ENCODE data around the gene UEVLD. TPM values are rescaled to one million over a fixed set of nuclear protein-coding genes. Genes with fewer than 3 reads are reported as not detected.

UEVLD gene
- total RNA-seq (2021; ENCODE audit: unreplicated experiment), result 13.7 TPM
- polyA plus RNA-seq (2012), result 4.7 and 9.0 TPM in 2 replicates
- percentile 63 among the genes with signal in this experiment for Bru-seq, nascent RNA
- percentile 68 among the genes with signal in this experiment for BruChase-seq, experiment 1, labeled RNA remaining after a 6-hour chase
- BruChase-seq, experiment 2, labeled RNA remaining after a 2-hour chase, result percentile 64 among the genes with signal in this experiment
- long read RNA-seq, full-length matches to known transcripts, result 21 of 42 reads
- long read RNA-seq, partial matches to known transcripts, result 2 of 42 reads
- long read RNA-seq, other reads (novel, unspliced or antisense), result 19 of 42 reads

DNA sequence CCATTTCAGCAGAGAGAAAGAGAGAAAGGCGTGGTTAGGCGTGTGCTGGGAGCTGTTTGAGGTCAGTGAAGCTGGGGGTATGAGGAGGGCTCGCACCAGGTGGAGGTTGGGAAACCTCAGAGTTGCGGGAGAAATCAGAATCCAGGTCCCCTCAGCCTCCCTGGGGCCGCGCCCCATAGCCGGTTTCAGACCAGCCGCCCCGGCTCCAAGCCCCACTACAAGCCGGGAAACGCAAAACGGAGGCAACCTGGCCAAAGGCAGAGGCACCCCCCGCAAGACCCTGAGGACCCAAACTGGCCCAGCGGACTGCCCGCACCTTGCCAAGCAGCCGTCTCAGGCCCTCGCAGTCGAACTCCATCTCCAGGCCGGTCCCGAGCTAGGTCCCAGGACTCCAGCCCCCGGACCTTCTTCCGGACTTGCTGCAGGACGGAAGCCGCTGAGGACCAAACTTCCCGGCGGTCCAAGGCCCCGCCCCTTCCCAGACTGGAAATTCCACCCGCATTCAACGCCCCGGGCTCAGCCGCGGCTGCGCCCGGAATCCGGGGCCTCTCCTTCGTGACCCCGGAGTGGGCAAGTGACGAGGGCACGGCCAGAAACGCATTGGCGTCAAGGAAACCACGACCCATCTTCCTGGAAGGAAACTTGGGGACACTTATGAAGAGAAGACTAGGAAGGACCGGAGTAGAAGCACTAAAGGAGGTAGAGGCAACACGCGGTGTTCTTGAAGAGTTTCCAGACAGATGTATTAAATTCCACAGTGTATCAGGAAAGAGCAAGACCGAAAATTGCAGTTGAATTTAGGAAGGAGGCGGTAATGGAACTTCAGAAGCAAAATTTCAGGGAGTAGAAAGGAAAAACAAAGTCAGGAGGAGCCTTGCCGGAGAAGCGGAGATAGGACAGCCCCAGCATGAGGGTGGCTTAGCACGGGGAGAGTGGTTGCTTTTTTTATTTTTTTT is at the start of gene UEVLD:
Gene UEVLD (minus strand): TSS at position 438 of the 956 bp plus-strand sequence. CDS start 80 bp downstream, at position 358.
- Histone ChIP-seq H3K9me2 (ENCODE audit: insufficient read depth) (no peaks in the 10 kb centered on the region), H3K4me2 (ENCODE audit: low read length) (peak within 1 kb of the TSS; percentile 76), H3K4me1 (ENCODE audit: control insufficient read depth in 1 of 2, insufficient read depth in 2 of 2, low read length in 2 of 2) (peaks cover 6 to 19% of the 10 kb centered on the region in 2 experiments), H3K27ac (ENCODE audit: low read depth, low read length) (peak within 1 kb of the TSS; percentile 61), H3K9me3 (ENCODE audit: control insufficient read depth in 1 of 2, insufficient read depth in 1 of 2, low read depth in 1 of 2, low read length in 2 of 2) (no peaks in the 10 kb centered on the region), H3K27me3 (ENCODE audit: insufficient read depth, low read length) (no peaks in the 10 kb centered on the region), H3K79me2 (ENCODE audit: insufficient read depth, low read length) (peaks cover 66% of the 10 kb centered on the region), H3K36me3 (ENCODE audit: control insufficient read depth in 1 of 2, insufficient read depth in 2 of 2, low read length in 2 of 2) (no peaks in the 10 kb centered on the region), H4K20me1 (ENCODE audit: insufficient read depth) (no peaks in the 10 kb centered on the region), H3K9ac (ENCODE audit: low read length) (peak within 1 kb of the TSS; percentile 86), H2AFZ (ENCODE audit: low read depth, low read length, poor library complexity, severe bottlenecking) (peak within 1 kb of the TSS; percentile 66), H3K4me3 (replicated peaks in 1 of 2; ENCODE audit: low read depth in 1 of 2, low read length in 2 of 2) (peak within 1 kb of the TSS; percentile 76 to 98)
- peak; percentile 93 for ATAC-seq
- DNase-seq (ENCODE audit: low read depth, low spot score), result peak; percentile 75
- ChIA-PET RAD21 (ENCODE audit: low non-redundant PET in 1 of 2, low total read pairs in 2 of 2, uncharacterized antibody in 2 of 2, unreplicated experiment in 2 of 2) (no interaction called here), CTCF (interaction anchor here (1.5 kb wide), 1 partner anchor 48 kb away, joined by 5 read pairs; no protein-coding TSS in a partner anchor), POLR2A (interaction anchor here (0.7 to 0.8 kb wide), 3 partner anchors 9 to 195 kb away, joined by 3 read pairs; partner anchors contain the start of gene LDHA)
- intact Hi-C loops (cut with micrococcal nuclease), result no loop called here
- BruUV-seq (replicated peaks), result no TSS peak
- TF ChIP-seq EZH2phosphoT487 (IDR thresholded peaks at IDR 0.05; ENCODE audit: borderline replicate concordance), result no peak
- no peak for TF ChIP-seq EZH2 (IDR thresholded peaks at IDR 0.05)
- peak; percentile 19; the same call in 1 of the 2 replicates for TF ChIP-seq RAD21 (IDR thresholded peaks at IDR 0.05; ENCODE audit: low read depth)
- peak; percentile 73 for TF ChIP-seq MAX (IDR thresholded peaks at IDR 0.05)
- TF ChIP-seq ZNF274 (IDR thresholded peaks at IDR 0.05; ENCODE audit: low read depth, low read length), result no peak
- no peak; the same call in 1 of the 2 replicates for TF ChIP-seq CEBPB (IDR thresholded peaks at IDR 0.05; ENCODE audit: low read depth)
- peak; percentile 59 for TF ChIP-seq YY1 (IDR thresholded peaks at IDR 0.05; ENCODE audit: extremely low read depth, insufficient replicate concordance, low read depth, low read length)
- peak; percentile 73 for TF ChIP-seq CBX3 (IDR thresholded peaks at IDR 0.05; ENCODE audit: low read depth)
- TF ChIP-seq POLR2AphosphoS5 (IDR thresholded peaks at IDR 0.05; ENCODE audit: low read depth, low read length), result peak; percentile 95
- no peak for TF ChIP-seq SRF (IDR thresholded peaks at IDR 0.05; ENCODE audit: low read depth)
- TF ChIP-seq, protein P1, sequence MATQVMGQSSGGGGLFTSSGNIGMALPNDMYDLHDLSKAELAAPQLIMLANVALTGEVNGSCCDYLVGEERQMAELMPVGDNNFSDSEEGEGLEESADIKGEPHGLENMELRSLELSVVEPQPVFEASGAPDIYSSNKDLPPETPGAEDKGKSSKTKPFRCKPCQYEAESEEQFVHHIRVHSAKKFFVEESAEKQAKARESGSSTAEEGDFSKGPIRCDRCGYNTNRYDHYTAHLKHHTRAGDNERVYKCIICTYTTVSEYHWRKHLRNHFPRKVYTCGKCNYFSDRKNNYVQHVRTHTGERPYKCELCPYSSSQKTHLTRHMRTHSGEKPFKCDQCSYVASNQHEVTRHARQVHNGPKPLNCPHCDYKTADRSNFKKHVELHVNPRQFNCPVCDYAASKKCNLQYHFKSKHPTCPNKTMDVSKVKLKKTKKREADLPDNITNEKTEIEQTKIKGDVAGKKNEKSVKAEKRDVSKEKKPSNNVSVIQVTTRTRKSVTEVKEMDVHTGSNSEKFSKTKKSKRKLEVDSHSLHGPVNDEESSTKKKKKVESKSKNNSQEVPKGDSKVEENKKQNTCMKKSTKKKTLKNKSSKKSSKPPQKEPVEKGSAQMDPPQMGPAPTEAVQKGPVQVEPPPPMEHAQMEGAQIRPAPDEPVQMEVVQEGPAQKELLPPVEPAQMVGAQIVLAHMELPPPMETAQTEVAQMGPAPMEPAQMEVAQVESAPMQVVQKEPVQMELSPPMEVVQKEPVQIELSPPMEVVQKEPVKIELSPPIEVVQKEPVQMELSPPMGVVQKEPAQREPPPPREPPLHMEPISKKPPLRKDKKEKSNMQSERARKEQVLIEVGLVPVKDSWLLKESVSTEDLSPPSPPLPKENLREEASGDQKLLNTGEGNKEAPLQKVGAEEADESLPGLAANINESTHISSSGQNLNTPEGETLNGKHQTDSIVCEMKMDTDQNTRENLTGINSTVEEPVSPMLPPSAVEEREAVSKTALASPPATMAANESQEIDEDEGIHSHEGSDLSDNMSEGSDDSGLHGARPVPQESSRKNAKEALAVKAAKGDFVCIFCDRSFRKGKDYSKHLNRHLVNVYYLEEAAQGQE (IDR thresholded peaks at IDR 0.05; ENCODE audit: low read depth), result no peak
- TF ChIP-seq SP1 (IDR thresholded peaks at IDR 0.05; ENCODE audit: low read depth), result peak; percentile 87
- peak; percentile 66 for TF ChIP-seq ZFX (IDR thresholded peaks at IDR 0.05)
- peak; percentile 79 for TF ChIP-seq POLR2A (IDR thresholded peaks at IDR 0.05; ENCODE audit: borderline replicate concordance, extremely low read depth, insufficient read depth, insufficient read length)
- TF ChIP-seq ATF3 (IDR thresholded peaks at IDR 0.05), result no peak
- peak; percentile 78 for TF ChIP-seq ZBTB33 (IDR thresholded peaks at IDR 0.05; ENCODE audit: extremely low read depth, insufficient replicate concordance, low read length)
- TF ChIP-seq TCF7L2 (IDR thresholded peaks at IDR 0.05; ENCODE audit: borderline replicate concordance, extremely low read depth, insufficient read depth, insufficient read length), result no peak
- peak; percentile 95 for TF ChIP-seq SIN3A (IDR thresholded peaks at IDR 0.05; ENCODE audit: low read depth)
- no peak; the same call in 1 of the 2 replicates for TF ChIP-seq FOSL1 (IDR thresholded peaks at IDR 0.05; ENCODE audit: low read depth)

Data from HCT116 (cell line).